HEK293 (cell line): Measurements from ENCODE around the gene DAZAP1.

Source experiments
- CTCF ChIA-PET: fragments of 350-600 bp; formaldehyde crosslinking; extraction: SDS; loops from one replicate; lab custom pipeline; 2021; ENCODE audit warnings: antibody characterized with exemption; lab: Yijun Ruan, JAX
- POLR2A ChIA-PET: fragments of 300-600 bp; formaldehyde crosslinking; extraction: SDS; loops from one replicate; lab custom pipeline; 2020; ENCODE audit warnings: antibody characterized with exemption, inconsistent platforms; lab: Yijun Ruan, JAX
- H3K27ac ChIP-seq: fragments of 200-500 bp; sonication (Bioruptor generic); 2 replicates; pipeline ENCODE4 v1.5.1; 2014; ENCODE audit warnings: low read depth, low read length, control low read depth, inconsistent platforms; ENCODE audit errors: extremely low read depth
- H3K36me3 ChIP-seq, 2 experiments: fragments of 200-500 bp in 1 of 2; sonication (Bioruptor generic) in 1 of 2; 1 replicate in 1 of 2; 2 replicates in 1 of 2; pipeline ENCODE4 v1.5.1; 2014 to 2017; ENCODE audit warnings: inconsistent platforms in 2 of 2, low read length in 2 of 2; ENCODE audit not compliant: control insufficient read depth in 2 of 2, insufficient read depth in 1 of 2
- H3K4me1 ChIP-seq: fragments of 200-500 bp; sonication (Bioruptor generic); 2 replicates; pipeline ENCODE4 v1.5.1; 2014; ENCODE audit warnings: mild to moderate bottlenecking, low read length, inconsistent platforms; ENCODE audit not compliant: control insufficient read depth, insufficient read depth
- H3K4me3 ChIP-seq: 2 replicates; pipeline ENCODE4 v1.5.1; 2011; ENCODE audit warnings: low read depth, mild to moderate bottlenecking, control low read depth, low read length, moderate library complexity
- H3K9me3 ChIP-seq: fragments of 200-500 bp; sonication (Bioruptor generic); 2 replicates; pipeline ENCODE4 v1.5.1; 2014; ENCODE audit warnings: low read depth, low read length, inconsistent platforms; ENCODE audit not compliant: control insufficient read depth, insufficient read depth
- EGR2 ChIP-seq: fragments of 450-650 bp; formaldehyde crosslinking; IDR thresholded peaks from 2 replicates; pipeline ENCODE4 v1.5.1; 2016; ENCODE audit warnings: low read depth, missing biosample characterization, missing genetic modification characterization
- GLIS1 ChIP-seq: fragments of 450-650 bp; formaldehyde crosslinking; IDR thresholded peaks from 2 replicates; pipeline ENCODE4 v1.5.1; 2016; ENCODE audit warnings: missing biosample characterization, missing genetic modification characterization
- GLIS2 ChIP-seq: fragments of 450-650 bp; formaldehyde crosslinking; IDR thresholded peaks from 2 replicates; pipeline ENCODE4 v1.5.1; 2016; ENCODE audit warnings: missing biosample characterization, missing genetic modification characterization
- TRIM28 ChIP-seq: IDR thresholded peaks from 2 replicates; pipeline ENCODE4 v1.6.1; 2011; ENCODE audit warnings: low read length, control low read depth, borderline replicate concordance
- ZBTB20 ChIP-seq: fragments of 450-650 bp; formaldehyde crosslinking; IDR thresholded peaks from 2 replicates; pipeline ENCODE4 v1.5.1; 2016; ENCODE audit warnings: missing biosample characterization, missing genetic modification characterization
- ZNF24 ChIP-seq: fragments of 450-650 bp; formaldehyde crosslinking; IDR thresholded peaks from 2 replicates; pipeline ENCODE4 v1.5.1; 2016; ENCODE audit warnings: missing biosample characterization, missing genetic modification characterization
- ZNF391 ChIP-seq: fragments of 450-650 bp; formaldehyde crosslinking; IDR thresholded peaks from 2 replicates; pipeline ENCODE4 v1.5.1; 2016; ENCODE audit warnings: low read depth, missing biosample characterization, missing genetic modification characterization, borderline replicate concordance
- ZNF530 ChIP-seq: fragments of 450-650 bp; formaldehyde crosslinking; IDR thresholded peaks from 2 replicates; pipeline ENCODE4 v1.5.1; 2016; ENCODE audit warnings: low read depth, missing biosample characterization, missing genetic modification characterization
- ZNF555 ChIP-seq: fragments of 450-650 bp; formaldehyde crosslinking; conservative IDR thresholded peaks from 2 replicates; pipeline ENCODE4 v1.5.1; 2017; ENCODE audit warnings: missing biosample characterization, mild to moderate bottlenecking, missing genetic modification characterization, inconsistent platforms
- ZNF596 ChIP-seq: fragments of 450-650 bp; IDR thresholded peaks from 2 replicates; pipeline ENCODE4 v1.5.0; 2018; ENCODE audit warnings: missing biosample characterization, mild to moderate bottlenecking, missing genetic modification characterization, moderate library complexity
- ZNF664 ChIP-seq: fragments of 450-650 bp; formaldehyde crosslinking; IDR thresholded peaks from 2 replicates; pipeline ENCODE4 v1.5.1; 2016; ENCODE audit warnings: missing biosample characterization, missing genetic modification characterization
- ZNF768 ChIP-seq: fragments of 450-650 bp; formaldehyde crosslinking; IDR thresholded peaks from 2 replicates; pipeline ENCODE4 v1.5.1; 2018; ENCODE audit warnings: missing biosample characterization, mild to moderate bottlenecking, missing genetic modification characterization
- TF ChIP-seq, protein P1 (sequence below): fragments of 450-650 bp; formaldehyde crosslinking; IDR thresholded peaks from 2 replicates; pipeline ENCODE4 v1.5.1; 2016; ENCODE audit warnings: missing biosample characterization, missing genetic modification characterization, low read depth
- TF ChIP-seq, protein P2 (sequence below): fragments of 450-650 bp; formaldehyde crosslinking; IDR thresholded peaks from 2 replicates; pipeline ENCODE4 v1.5.1; 2016; ENCODE audit warnings: missing biosample characterization, missing genetic modification characterization
- TF ChIP-seq, protein P3 (sequence below): fragments of 450-650 bp; formaldehyde crosslinking; IDR thresholded peaks from 2 replicates; pipeline ENCODE4 v1.5.1; 2016; ENCODE audit warnings: missing biosample characterization, missing genetic modification characterization

The DAZAP1 gene

DNA sequence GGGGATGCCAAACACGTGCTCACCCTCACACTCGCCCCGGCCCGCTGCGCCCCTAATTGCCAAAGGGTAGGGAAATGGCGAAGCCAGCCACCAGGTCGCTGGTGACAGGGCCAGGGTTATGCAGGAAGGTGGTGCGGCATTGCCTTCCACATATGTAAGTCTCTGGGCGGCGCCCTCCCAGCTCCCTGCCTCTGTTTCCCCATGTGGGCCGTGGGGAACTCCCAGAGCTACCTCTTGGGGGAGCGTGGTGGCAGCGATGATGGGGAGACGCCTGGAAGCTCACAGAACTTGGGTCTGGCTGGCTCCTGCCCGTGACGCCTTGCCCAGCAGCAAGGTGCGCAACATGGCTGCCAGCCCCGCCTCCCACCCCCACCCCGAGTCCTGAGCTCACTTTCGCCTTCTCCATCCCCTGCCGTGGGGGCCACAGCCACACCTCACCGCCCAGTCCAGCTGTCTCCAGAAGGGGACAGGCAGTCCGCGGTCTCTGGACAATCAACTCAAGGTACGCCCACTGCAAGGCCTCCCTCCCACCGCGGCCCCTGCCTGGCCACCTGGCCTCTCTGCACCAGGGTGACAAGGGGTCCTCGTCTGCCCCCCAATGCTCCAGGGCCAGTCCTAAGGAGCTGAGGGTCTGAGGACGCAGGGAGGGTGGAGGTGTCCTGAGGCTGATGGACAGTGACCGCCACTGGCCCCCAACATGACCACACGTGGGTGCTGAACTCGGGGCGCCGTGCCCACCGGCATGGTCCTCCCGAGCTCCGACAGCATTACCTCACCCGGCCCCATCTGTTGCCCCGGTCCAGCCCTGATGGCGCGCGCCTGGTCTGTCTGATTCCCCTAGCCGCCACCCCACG, 65.1 kb downstream of the DAZAP1 start (continued):
- TF ChIP-seq EGR2 (tag by site-specific recombination) (no peak), ZNF24 (tag by site-specific recombination) (no peak), TRIM28 (no peak), ZNF530 (tag by site-specific recombination) (no peak), ZNF768 (no peak), ZNF391 (tag by site-specific recombination) (no peak), ZNF555 (tag by site-specific recombination) (no peak), ZNF596 (tag by site-specific recombination) (no peak), ZNF664 (tag by site-specific recombination) (no peak), ZBTB20 (no peak)
- TF ChIP-seq, protein P1, sequence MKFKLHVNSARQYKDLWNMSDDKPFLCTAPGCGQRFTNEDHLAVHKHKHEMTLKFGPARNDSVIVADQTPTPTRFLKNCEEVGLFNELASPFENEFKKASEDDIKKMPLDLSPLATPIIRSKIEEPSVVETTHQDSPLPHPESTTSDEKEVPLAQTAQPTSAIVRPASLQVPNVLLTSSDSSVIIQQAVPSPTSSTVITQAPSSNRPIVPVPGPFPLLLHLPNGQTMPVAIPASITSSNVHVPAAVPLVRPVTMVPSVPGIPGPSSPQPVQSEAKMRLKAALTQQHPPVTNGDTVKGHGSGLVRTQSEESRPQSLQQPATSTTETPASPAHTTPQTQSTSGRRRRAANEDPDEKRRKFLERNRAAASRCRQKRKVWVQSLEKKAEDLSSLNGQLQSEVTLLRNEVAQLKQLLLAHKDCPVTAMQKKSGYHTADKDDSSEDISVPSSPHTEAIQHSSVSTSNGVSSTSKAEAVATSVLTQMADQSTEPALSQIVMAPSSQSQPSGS (tag by site-specific recombination): no peak
- TF ChIP-seq, protein P2, sequence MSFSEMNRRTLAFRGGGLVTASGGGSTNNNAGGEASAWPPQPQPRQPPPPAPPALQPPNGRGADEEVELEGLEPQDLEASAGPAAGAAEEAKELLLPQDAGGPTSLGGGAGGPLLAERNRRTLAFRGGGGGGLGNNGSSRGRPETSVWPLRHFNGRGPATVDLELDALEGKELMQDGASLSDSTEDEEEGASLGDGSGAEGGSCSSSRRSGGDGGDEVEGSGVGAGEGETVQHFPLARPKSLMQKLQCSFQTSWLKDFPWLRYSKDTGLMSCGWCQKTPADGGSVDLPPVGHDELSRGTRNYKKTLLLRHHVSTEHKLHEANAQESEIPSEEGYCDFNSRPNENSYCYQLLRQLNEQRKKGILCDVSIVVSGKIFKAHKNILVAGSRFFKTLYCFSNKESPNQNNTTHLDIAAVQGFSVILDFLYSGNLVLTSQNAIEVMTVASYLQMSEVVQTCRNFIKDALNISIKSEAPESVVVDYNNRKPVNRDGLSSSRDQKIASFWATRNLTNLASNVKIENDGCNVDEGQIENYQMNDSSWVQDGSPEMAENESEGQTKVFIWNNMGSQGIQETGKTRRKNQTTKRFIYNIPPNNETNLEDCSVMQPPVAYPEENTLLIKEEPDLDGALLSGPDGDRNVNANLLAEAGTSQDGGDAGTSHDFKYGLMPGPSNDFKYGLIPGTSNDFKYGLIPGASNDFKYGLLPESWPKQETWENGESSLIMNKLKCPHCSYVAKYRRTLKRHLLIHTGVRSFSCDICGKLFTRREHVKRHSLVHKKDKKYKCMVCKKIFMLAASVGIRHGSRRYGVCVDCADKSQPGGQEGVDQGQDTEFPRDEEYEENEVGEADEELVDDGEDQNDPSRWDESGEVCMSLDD (tag by site-specific recombination): peak; percentile 47; the same call in 1 of the 2 replicates

DNA sequence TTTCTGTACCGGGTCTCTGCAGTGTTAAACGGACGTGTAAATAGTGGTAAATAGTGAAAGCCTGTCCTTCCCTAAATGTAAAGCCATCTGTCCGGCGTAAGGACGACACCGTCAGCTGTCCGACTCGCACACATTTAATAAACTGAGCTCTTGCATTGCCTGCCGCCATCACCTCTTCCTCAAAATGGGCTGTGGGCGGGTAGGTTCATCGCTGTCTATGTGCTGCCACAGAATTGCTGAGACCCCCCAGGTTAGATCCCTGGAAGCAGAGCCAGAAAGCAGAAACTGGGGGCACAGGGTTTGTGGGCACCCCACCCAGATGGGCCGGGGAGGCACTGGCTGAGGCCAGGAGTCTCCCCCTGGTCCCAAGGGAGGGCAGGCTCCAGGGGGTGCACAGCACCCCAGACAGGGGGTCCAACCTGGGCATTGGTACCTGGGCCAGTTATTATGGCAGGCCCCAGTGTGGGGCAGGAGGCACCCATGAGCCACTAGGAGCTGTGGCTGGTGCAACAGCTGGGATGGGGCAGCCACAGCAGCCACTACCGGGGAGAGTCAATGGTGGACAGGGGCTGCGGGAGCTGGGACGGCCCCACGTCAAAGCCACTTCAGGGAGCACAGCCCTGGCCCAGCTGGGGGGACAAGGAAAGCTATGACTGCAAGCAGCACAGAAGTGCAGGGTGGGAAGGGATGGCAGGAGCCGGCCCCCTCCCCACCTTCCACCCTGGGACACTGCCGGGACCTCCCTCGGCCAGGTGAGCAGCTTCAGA, 65.9 kb downstream of the DAZAP1 start:
- Histone ChIP-seq H3K4me3 (no peak overlapping the region), H3K36me3 (peaks cover 4 to 28% of the 10 kb centered on the region in 2 experiments; a peak in 2 of 3 replicates), H3K9me3 (no peaks in the 10 kb centered on the region), H3K27ac (no peak overlapping the region), H3K4me1 (peaks cover 12% of the 10 kb centered on the region)
- CTCF ChIA-PET: interaction anchor here (0.6 to 0.7 kb wide), 2 partner anchors 73 to 170 kb away, joined by 3 read pairs; no protein-coding TSS in a partner anchor
- POLR2A ChIA-PET: interaction anchor here (0.6 to 2.1 kb wide), 5 partner anchors 17 to 204 kb away, joined by 3 to 5 read pairs (median 3); partner anchors contain the start of genes CIRBP and REEP6
- TF ChIP-seq, protein P3, sequence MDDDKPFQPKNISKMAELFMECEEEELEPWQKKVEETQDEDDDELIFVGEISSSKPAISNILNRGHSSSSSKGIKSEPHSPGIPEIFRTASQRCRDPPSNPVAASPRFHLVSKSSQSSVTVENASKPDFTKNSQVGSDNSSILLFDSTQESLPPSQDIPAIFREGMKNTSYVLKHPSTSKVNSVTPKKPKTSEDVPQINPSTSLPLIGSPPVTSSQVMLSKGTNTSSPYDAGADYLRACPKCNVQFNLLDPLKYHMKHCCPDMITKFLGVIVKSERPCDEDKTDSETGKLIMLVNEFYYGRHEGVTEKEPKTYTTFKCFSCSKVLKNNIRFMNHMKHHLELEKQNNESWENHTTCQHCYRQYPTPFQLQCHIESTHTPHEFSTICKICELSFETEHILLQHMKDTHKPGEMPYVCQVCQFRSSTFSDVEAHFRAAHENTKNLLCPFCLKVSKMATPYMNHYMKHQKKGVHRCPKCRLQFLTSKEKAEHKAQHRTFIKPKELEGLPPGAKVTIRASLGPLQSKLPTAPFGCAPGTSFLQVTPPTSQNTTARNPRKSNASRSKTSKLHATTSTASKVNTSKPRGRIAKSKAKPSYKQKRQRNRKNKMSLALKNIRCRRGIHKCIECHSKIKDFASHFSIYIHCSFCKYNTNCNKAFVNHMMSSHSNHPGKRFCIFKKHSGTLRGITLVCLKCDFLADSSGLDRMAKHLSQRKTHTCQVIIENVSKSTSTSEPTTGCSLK (tag by site-specific recombination): no peak
- TF ChIP-seq GLIS2 (tag by site-specific recombination) (peak; percentile 53; the same call in 1 of the 2 replicates), GLIS1 (tag by site-specific recombination) (peak; percentile 32; the same call in 1 of the 2 replicates)
